ENCODE data around the gene INVS. TPM values are rescaled to one million over a fixed set of nuclear protein-coding genes. Genes with fewer than 3 reads are reported as not detected.
A peak's percentile ranks its signal among the peaks of the same experiment; 100 is the strongest.

INVS gene
- total and polyA plus RNA-seq, 2 of the 4 experiments (the other 2 are of a cell fraction) = 9.2 to 33.5 TPM

DNA sequence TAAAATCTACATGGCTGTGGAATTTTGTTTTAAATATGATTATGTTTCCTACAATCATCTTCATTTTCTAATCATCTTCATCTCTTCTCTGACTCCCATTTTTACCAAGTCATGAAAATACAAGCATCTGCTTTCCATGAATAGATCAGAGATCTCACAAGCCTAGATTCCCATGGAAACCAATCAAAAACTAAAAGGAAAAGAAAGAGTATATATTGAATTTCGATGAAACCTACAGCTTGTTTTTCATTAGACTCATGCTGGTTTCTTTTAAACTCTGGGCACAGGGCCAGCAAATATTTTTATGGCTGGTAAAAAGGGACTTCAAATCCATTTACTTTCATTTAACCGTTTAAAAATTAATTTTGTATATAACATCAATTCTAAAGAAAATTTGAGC is 51.2 kb downstream of the INVS start:
- Histone ChIP-seq H2AK9ac (replicated peaks; ENCODE audit: low read depth, low read length, poor library complexity) (no peak overlapping the region), H3K4me2 (ENCODE audit: low read depth, low read length) (no peak overlapping the region), H3K23ac (ENCODE audit: low read depth, low read length) (no peak overlapping the region), H3K14ac (replicated peaks; ENCODE audit: low read depth, low read length) (no peak overlapping the region), H3K4ac (ENCODE audit: low read depth, low read length) (no peak overlapping the region), H3K27ac (ENCODE audit: insufficient read depth, low read length) (no peak overlapping the region), H3K4me3 (ENCODE audit: insufficient read depth, low read depth, low read length) (no peak overlapping the region), H3K9ac (ENCODE audit: low read depth, low read length) (no peak overlapping the region), H2BK5ac (ENCODE audit: low read depth, low read length, poor library complexity, severe bottlenecking) (no peak overlapping the region), H2AFZ (replicated peaks; ENCODE audit: low read length, poor library complexity) (no peak overlapping the region), H3K79me1 (ENCODE audit: low read depth in 1 of 2, low read length in 2 of 2) (peaks cover 0 to 3% of the 10 kb centered on the region in 2 experiments; a peak in 1 of 4 replicates), H4K8ac (ENCODE audit: low read depth in 2 of 2, low read length in 2 of 2) (no peak overlapping the region), H2BK120ac (ENCODE audit: low read depth, low read length) (no peak overlapping the region), H4K91ac (ENCODE audit: insufficient read depth, low read depth, low read length) (no peak overlapping the region), H3K4me1 (ENCODE audit: control insufficient read depth, insufficient read depth, low read length) (no peaks in the 10 kb centered on the region), H4K20me1 (ENCODE audit: insufficient read depth, low read length) (no peaks in the 10 kb centered on the region), H3K56ac (ENCODE audit: extremely low read depth, insufficient read depth, low read length) (no peak overlapping the region), H3K9me3 (ENCODE audit: control insufficient read depth, insufficient read depth, low read length) (no peaks in the 10 kb centered on the region), H2BK15ac (ENCODE audit: low read depth, low read length) (no peak overlapping the region), H3K36me3 (ENCODE audit: control insufficient read depth, insufficient read depth, low read length) (no peaks in the 10 kb centered on the region), H2AK5ac (ENCODE audit: low read depth, low read length) (no peak overlapping the region), H3K9me1 (ENCODE audit: insufficient read depth, low read length) (no peaks in the 10 kb centered on the region), H3K27me3 (ENCODE audit: control insufficient read depth, insufficient read depth, low read length) (no peaks in the 10 kb centered on the region), H4K5ac (ENCODE audit: low read depth, low read length) (no peak overlapping the region), H2BK20ac (ENCODE audit: low read depth, low read length) (no peak overlapping the region), H3K18ac (ENCODE audit: low read depth, low read length) (no peak overlapping the region)
- CTCF ChIA-PET = interaction anchor here (0.7 to 0.8 kb wide), 2 partner anchors 18 to 22 kb away, joined by 3 read pairs; no protein-coding TSS in a partner anchor
- DNase-seq = peak; percentile 44
- WGBS, 2 experiments (ENCODE audit: extremely low coverage in 2 of 2, insufficient read length in 1 of 2) = no CpG with 5 or more reads among the region's 2 CpGs
- dilution Hi-C loops (cut with HindIII; ENCODE audit: low sequenced_read_pairs, unreplicated experiment) = no loop called here
- in situ Hi-C loops (cut with MboI; ENCODE audit: low sequenced_read_pairs) = no loop called here
- TF ChIP-seq, protein P1, sequence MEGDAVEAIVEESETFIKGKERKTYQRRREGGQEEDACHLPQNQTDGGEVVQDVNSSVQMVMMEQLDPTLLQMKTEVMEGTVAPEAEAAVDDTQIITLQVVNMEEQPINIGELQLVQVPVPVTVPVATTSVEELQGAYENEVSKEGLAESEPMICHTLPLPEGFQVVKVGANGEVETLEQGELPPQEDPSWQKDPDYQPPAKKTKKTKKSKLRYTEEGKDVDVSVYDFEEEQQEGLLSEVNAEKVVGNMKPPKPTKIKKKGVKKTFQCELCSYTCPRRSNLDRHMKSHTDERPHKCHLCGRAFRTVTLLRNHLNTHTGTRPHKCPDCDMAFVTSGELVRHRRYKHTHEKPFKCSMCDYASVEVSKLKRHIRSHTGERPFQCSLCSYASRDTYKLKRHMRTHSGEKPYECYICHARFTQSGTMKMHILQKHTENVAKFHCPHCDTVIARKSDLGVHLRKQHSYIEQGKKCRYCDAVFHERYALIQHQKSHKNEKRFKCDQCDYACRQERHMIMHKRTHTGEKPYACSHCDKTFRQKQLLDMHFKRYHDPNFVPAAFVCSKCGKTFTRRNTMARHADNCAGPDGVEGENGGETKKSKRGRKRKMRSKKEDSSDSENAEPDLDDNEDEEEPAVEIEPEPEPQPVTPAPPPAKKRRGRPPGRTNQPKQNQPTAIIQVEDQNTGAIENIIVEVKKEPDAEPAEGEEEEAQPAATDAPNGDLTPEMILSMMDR (conservative IDR thresholded peaks at IDR 0.05; ENCODE audit: low read depth, low read length) = no peak
- TF ChIP-seq RFX5 (IDR thresholded peaks at IDR 0.05; ENCODE audit: low read depth, low read length) (no peak), RCOR1 (IDR thresholded peaks at IDR 0.05; ENCODE audit: insufficient replicate concordance, low read length) (no peak), MAZ (IDR thresholded peaks at IDR 0.05; ENCODE audit: borderline replicate concordance, low read depth, low read length) (no peak), CHD1 (IDR thresholded peaks at IDR 0.05; ENCODE audit: low read depth, low read length) (no peak), SMC3 (IDR thresholded peaks at IDR 0.05; ENCODE audit: low read depth, low read length) (no peak), POLR2A (IDR thresholded peaks at IDR 0.05; ENCODE audit: low read depth, low read length) (no peak), FOS (IDR thresholded peaks at IDR 0.05; ENCODE audit: low read depth, low read length) (no peak), RAD21 (IDR thresholded peaks at IDR 0.05; ENCODE audit: low read length) (no peak), BHLHE40 (IDR thresholded peaks at IDR 0.05; ENCODE audit: low read depth, low read length) (no peak), MAFK (IDR thresholded peaks at IDR 0.05; ENCODE audit: low read depth, low read length) (no peak), MXI1 (IDR thresholded peaks at IDR 0.05; ENCODE audit: borderline replicate concordance, low read depth, low read length) (no peak), CEBPB (IDR thresholded peaks at IDR 0.05; ENCODE audit: low read depth, low read length) (no peak)
- TF ChIP-seq, protein P2, sequence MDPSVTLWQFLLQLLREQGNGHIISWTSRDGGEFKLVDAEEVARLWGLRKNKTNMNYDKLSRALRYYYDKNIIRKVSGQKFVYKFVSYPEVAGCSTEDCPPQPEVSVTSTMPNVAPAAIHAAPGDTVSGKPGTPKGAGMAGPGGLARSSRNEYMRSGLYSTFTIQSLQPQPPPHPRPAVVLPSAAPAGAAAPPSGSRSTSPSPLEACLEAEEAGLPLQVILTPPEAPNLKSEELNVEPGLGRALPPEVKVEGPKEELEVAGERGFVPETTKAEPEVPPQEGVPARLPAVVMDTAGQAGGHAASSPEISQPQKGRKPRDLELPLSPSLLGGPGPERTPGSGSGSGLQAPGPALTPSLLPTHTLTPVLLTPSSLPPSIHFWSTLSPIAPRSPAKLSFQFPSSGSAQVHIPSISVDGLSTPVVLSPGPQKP (IDR thresholded peaks at IDR 0.05; ENCODE audit: borderline replicate concordance, low read depth, low read length) = no peak
- BruUV-seq (replicated peaks) = no TSS peak
- POLR2A ChIA-PET (ENCODE audit: unreplicated experiment) = no interaction called here
- intact Hi-C loops (cut with micrococcal nuclease) = loop anchor here (10.0 kb wide), 1 partner anchor 445 kb away; no protein-coding TSS in a partner anchor
- ATAC-seq (ENCODE audit: low read depth) = no peak; the same call in 1 of the 2 replicates
